Left lung (tissue), 10 donors: ENCODE data around the gene ZFAND5. TPM values are rescaled to one million over a fixed set of nuclear protein-coding genes. Genes with fewer than 3 reads are reported as not detected.

ENCODE experiments used
- ATAC-seq: fragments of 200-7000 bp; cut with Tn5 transposase; one replicate; pipeline ENCODE4 v1.9.1; 2020; ENCODE audit warnings: moderate library complexity
- DNase-seq, 4 donors: peaks; one replicate each; pipeline ENCODE4 v3.0.0-alpha.2; 2013 to 2020
- H3K27ac ChIP-seq, 2 donors: fragments of 200-600 bp; sonication (generic) in 1 of 2; one replicate each; pipeline versions ENCODE4 v1.5.0 to v1.8.0; 2020 to 2021
- H3K27me3 ChIP-seq, 2 donors: fragments of 200-600 bp; sonication (generic) in 1 of 2; one replicate each; pipeline versions ENCODE4 v1.5.0 to v1.8.0; 2020 to 2021
- H3K36me3 ChIP-seq, 2 donors: fragments of 200-600 bp; sonication (generic) in 1 of 2; one replicate each; pipeline versions ENCODE4 v1.5.0 to v1.8.0; 2020 to 2021
- H3K4me1 ChIP-seq, 2 donors: fragments of 200-600 bp; one replicate each; pipeline ENCODE4 v1.8.0; 2021
- H3K4me3 ChIP-seq, 2 donors: fragments of 200-600 bp; sonication (generic) in 1 of 2; one replicate each; pipeline versions ENCODE4 v1.5.0 to v1.8.0; 2020 to 2021; ENCODE audit warnings: mild to moderate bottlenecking in 1 of 2
- H3K9me3 ChIP-seq, 2 donors: fragments of 200-600 bp; sonication (generic) in 1 of 2; one replicate each; pipeline versions ENCODE4 v1.5.0 to v1.8.0; 2020 to 2021
- CTCF ChIP-seq, 2 donors: fragments of 200-600 bp; sonication (generic) in 1 of 2; IDR thresholded peaks; one replicate each; pipeline versions ENCODE4 v1.5.0 to v1.8.0; 2021; ENCODE audit warnings: antibody characterized with exemption in 2 of 2
- intact Hi-C, 2 donors: fragments of 100-400 bp; cut with DNase I; formaldehyde crosslinking; loops; one replicate each; pipeline versions ENCODE4 v1.11.2 to v1.14.2; 2022
- polyA plus RNA-seq, 6 donors: library from polyadenylated mRNA; unstranded; fragments of 120-200 nt; gene quantifications; one replicate each; pipeline ENCODE4 v1.2.1, GENCODE V29; 2013; ENCODE audit not compliant: insufficient read length in 6 of 6
- total RNA-seq, 2 donors: library from RNA; stranded (reverse); fragmentation: NEBNext Ultra II Directional; extraction: Animal tissue kit (Norgen Biotek cat#: 25700); gene quantifications; one replicate each; pipeline ENCODE4 v1.2.1, GENCODE V29; 2021
- donor health status: DM: no; HTN: yes; CAD: no.
- donor health status: DM: no; HTN: no; CAD: no.

ZFAND5 gene
- total and polyA plus RNA-seq, 8 donors: 149 to 215 (median 182) TPM

GRCh38 chr9:72396247-72397091, 31.5 kb upstream of the ZFAND5 start:
- Histone ChIP-seq H3K27me3 (no peaks in the 10 kb centered on the region), H3K36me3 (no peaks in the 10 kb centered on the region), H3K27ac (peak overlapping the region; percentile 34 to 57), H3K4me3 (no peak overlapping the region), H3K9me3 (no peaks in the 10 kb centered on the region), H3K4me1 (peaks cover 0 to 28% of the 10 kb centered on the region in 2 donors)
- ATAC-seq (peak; percentile 93), DNase-seq (peak in 2 of 4 donors; percentile 15 to 46)
- intact Hi-C loops: no loop called here
- TF ChIP-seq CTCF (IDR thresholded peaks at IDR 0.05): no peak

- ATAC-seq: no peak
- H3K27ac ChIP-seq: peak overlapping the region in 1 of 2 donors; percentile 59
- no peaks in the 10 kb centered on the region for H3K9me3 ChIP-seq
- intact Hi-C loops: no loop called here
- H3K36me3 ChIP-seq: no peaks in the 10 kb centered on the region
- no peak for TF ChIP-seq CTCF (IDR thresholded peaks at IDR 0.05)
- no peak for DNase-seq
- peaks cover 0 to 28% of the 10 kb centered on the region in 2 donors for H3K4me1 ChIP-seq
- H3K4me3 ChIP-seq: no peak overlapping the region
- H3K27me3 ChIP-seq: no peaks in the 10 kb centered on the region
These were observed 29.1 kb upstream of the ZFAND5 start for GRCh38 chr9:72394066-72394465.

GRCh38 chr9:72390907-72391306, 25.9 kb upstream of the ZFAND5 start:
- no peak for TF ChIP-seq CTCF (IDR thresholded peaks at IDR 0.05)
- Histone ChIP-seq H3K4me1 (peaks cover 0 to 12% of the 10 kb centered on the region in 2 donors), H3K4me3 (no peak overlapping the region), H3K36me3 (no peaks in the 10 kb centered on the region), H3K27ac (no peak overlapping the region), H3K9me3 (no peaks in the 10 kb centered on the region), H3K27me3 (no peaks in the 10 kb centered on the region)
- ATAC-seq (no peak), DNase-seq (no peak)
- intact Hi-C loops: no loop called here

- DNase-seq: no peak
- no peak for ATAC-seq
- TF ChIP-seq CTCF (IDR thresholded peaks at IDR 0.05): no peak
- no peaks in the 10 kb centered on the region for H3K27me3 ChIP-seq
- no peaks in the 10 kb centered on the region for H3K36me3 ChIP-seq
- H3K9me3 ChIP-seq: no peaks in the 10 kb centered on the region
- H3K27ac ChIP-seq: no peak overlapping the region
- H3K4me1 ChIP-seq: no peaks in the 10 kb centered on the region
- no peak overlapping the region for H3K4me3 ChIP-seq
- intact Hi-C loops: no loop called here
These were observed 21.2 kb upstream of the ZFAND5 start for GRCh38 chr9:72386186-72386585.

- intact Hi-C loops: no loop called here
- Histone ChIP-seq H3K27ac (no peak overlapping the region), H3K36me3 (no peaks in the 10 kb centered on the region), H3K4me3 (no peak overlapping the region), H3K9me3 (no peaks in the 10 kb centered on the region), H3K27me3 (no peaks in the 10 kb centered on the region), H3K4me1 (no peaks in the 10 kb centered on the region)
- TF ChIP-seq CTCF (IDR thresholded peaks at IDR 0.05): no peak
- ATAC-seq (no peak), DNase-seq (no peak)
These were observed 19.9 kb upstream of the ZFAND5 start for GRCh38 chr9:72384710-72385485.
